Ishikawa (cell line): ENCODE measurements around the gene EPB41.

ENCODE experiments used
- CEBPB ChIP-seq: IDR thresholded peaks from 2 replicates; pipeline ENCODE4 v1.6.1; 2012
- CREB1 ChIP-seq: IDR thresholded peaks from 2 replicates; pipeline ENCODE4 v1.6.1; 2012; ENCODE audit warnings: low read depth
- EGR1 ChIP-seq: IDR thresholded peaks from 2 replicates; pipeline ENCODE4 v1.6.1; 2012
- EP300 ChIP-seq: IDR thresholded peaks from 2 replicates; pipeline ENCODE4 v1.6.1; 2012; ENCODE audit warnings: borderline replicate concordance
- FOXM1 ChIP-seq: IDR thresholded peaks from 2 replicates; pipeline ENCODE4 v1.6.1; 2012; ENCODE audit warnings: low read depth, borderline replicate concordance
- MAX ChIP-seq: IDR thresholded peaks from 2 replicates; pipeline ENCODE4 v1.6.1; 2012
- NFIC ChIP-seq: IDR thresholded peaks from 2 replicates; pipeline ENCODE4 v1.6.1; 2012
- RAD21 ChIP-seq: IDR thresholded peaks from 2 replicates; pipeline ENCODE4 v1.6.1; 2012; ENCODE audit warnings: low read depth
- REST ChIP-seq: IDR thresholded peaks from 2 replicates; pipeline ENCODE4 v1.6.1; 2012; ENCODE audit warnings: low read depth, mild to moderate bottlenecking
- TAF1 ChIP-seq: IDR thresholded peaks from 2 replicates; pipeline ENCODE4 v1.6.1; 2012; ENCODE audit warnings: low read depth, mild to moderate bottlenecking
- TCF12 ChIP-seq: IDR thresholded peaks from 2 replicates; pipeline ENCODE4 v1.6.1; 2012; ENCODE audit warnings: low read depth
- TEAD4 ChIP-seq: IDR thresholded peaks from 2 replicates; pipeline ENCODE4 v1.6.1; 2012
- USF1 ChIP-seq: IDR thresholded peaks from 2 replicates; pipeline ENCODE4 v1.6.1; 2012
- YY1 ChIP-seq: IDR thresholded peaks from 2 replicates; pipeline ENCODE4 v1.6.1; 2012; ENCODE audit warnings: low read depth
- ZBTB7A ChIP-seq: IDR thresholded peaks from 2 replicates; pipeline ENCODE4 v1.6.1; 2012; ENCODE audit warnings: low read depth

The EPB41 gene

GRCh38 chr1:29083317-29084195, 169.2 kb downstream of the EPB41 start:
- TF ChIP-seq TCF12 (no peak), MAX (no peak), CREB1 (no peak), USF1 (no peak), FOXM1 (no peak), CEBPB (no peak), EGR1 (no peak), ZBTB7A (no peak), RAD21 (no peak), NFIC (no peak), EP300 (no peak), TEAD4 (no peak), REST (no peak), YY1 (no peak), TAF1 (no peak)

GRCh38 chr1:29084196-29084521, 169.8 kb downstream of the EPB41 start:
- no peak for TF ChIP-seq RAD21
- TF ChIP-seq NFIC: no peak
- TF ChIP-seq ZBTB7A: no peak
- TF ChIP-seq MAX: no peak
- no peak for TF ChIP-seq USF1
- TF ChIP-seq TEAD4: no peak
- TF ChIP-seq TAF1: no peak
- TF ChIP-seq REST: no peak
- TF ChIP-seq FOXM1: no peak
- no peak for TF ChIP-seq CEBPB
- TF ChIP-seq EP300: no peak

- TF ChIP-seq CREB1 (no peak), TEAD4 (no peak), USF1 (no peak), MAX (no peak), FOXM1 (no peak), ZBTB7A (no peak), REST (no peak), CEBPB (no peak), EGR1 (no peak), YY1 (no peak), NFIC (no peak), RAD21 (no peak), EP300 (no peak), TAF1 (no peak), TCF12 (no peak)
Observed at GRCh38 chr1:29090937-29091618, 176.7 kb downstream of the EPB41 start.
